GM12864 (cell line): ENCODE measurements around the gene SORCS2.

Experiments used
- DNase-seq: peaks from one replicate; pipeline ENCODE4 v3.0.0-alpha.2; 2011; ENCODE audit warnings: low read depth
- H3K4me3 ChIP-seq: 2 replicates; pipeline ENCODE4 v1.5.1; 2011; ENCODE audit warnings: mild to moderate bottlenecking, low read depth, low read length, control low read depth
- CTCF ChIP-seq: IDR thresholded peaks from 2 replicates; pipeline ENCODE4 v1.5.1; 2011; ENCODE audit warnings: low read depth, mild to moderate bottlenecking, moderate library complexity, low read length, control low read depth, inconsistent platforms; ENCODE audit errors: missing control alignments

Gene SORCS2

GRCh38 chr4:7233601-7234000 lies 41.3 kb downstream of the SORCS2 start:
- no peak for DNase-seq
- no peak overlapping the region for H3K4me3 ChIP-seq
- TF ChIP-seq CTCF = no peak

- no peak for TF ChIP-seq CTCF
- DNase-seq = no peak
- no peak overlapping the region for H3K4me3 ChIP-seq
Observed at GRCh38 chr4:7234355-7235029, 42.2 kb downstream of the SORCS2 start.

GRCh38 chr4:7235030-7235380 lies 42.7 kb downstream of the SORCS2 start:
- no peak for TF ChIP-seq CTCF

GRCh38 chr4:7236847-7237246 lies 44.5 kb downstream of the SORCS2 start:
- DNase-seq = no peak
- TF ChIP-seq CTCF = no peak
- H3K4me3 ChIP-seq = no peak overlapping the region

More at GRCh38 chr4:7235030-7235380, 42.7 kb downstream of the SORCS2 start:
- DNase-seq = no peak
- no peak overlapping the region for H3K4me3 ChIP-seq

- H3K4me3 ChIP-seq = no peak overlapping the region
- TF ChIP-seq CTCF = no peak
- DNase-seq = no peak
Observed at GRCh38 chr4:7237873-7238272, 45.5 kb downstream of the SORCS2 start.

- H3K4me3 ChIP-seq = no peak overlapping the region
- no peak for DNase-seq
- TF ChIP-seq CTCF = peak; percentile 21
Observed at GRCh38 chr4:7238300-7238960, 46.1 kb downstream of the SORCS2 start.
